OCI-LY7 (cell line): ENCODE results near the gene PEX1.

Experiments
- EZH2phosphoT487 ChIP-seq: fragments of 200-600 bp; sonication (generic); IDR thresholded peaks from 2 replicates; pipeline ENCODE4 v1.6.1; 2018; ENCODE audit warnings: low read depth, borderline replicate concordance, mild to moderate bottlenecking, mixed run types, antibody characterized with exemption, low read length, moderate library complexity, mixed read lengths
- TF ChIP-seq, protein P1 (sequence below): fragments of 200-600 bp; sonication (generic); conservative IDR thresholded peaks from 2 replicates; pipeline ENCODE4 v1.5.1; 2014; ENCODE audit warnings: mild to moderate bottlenecking, antibody characterized with exemption, low read length, moderate library complexity, mixed read lengths

DNA sequence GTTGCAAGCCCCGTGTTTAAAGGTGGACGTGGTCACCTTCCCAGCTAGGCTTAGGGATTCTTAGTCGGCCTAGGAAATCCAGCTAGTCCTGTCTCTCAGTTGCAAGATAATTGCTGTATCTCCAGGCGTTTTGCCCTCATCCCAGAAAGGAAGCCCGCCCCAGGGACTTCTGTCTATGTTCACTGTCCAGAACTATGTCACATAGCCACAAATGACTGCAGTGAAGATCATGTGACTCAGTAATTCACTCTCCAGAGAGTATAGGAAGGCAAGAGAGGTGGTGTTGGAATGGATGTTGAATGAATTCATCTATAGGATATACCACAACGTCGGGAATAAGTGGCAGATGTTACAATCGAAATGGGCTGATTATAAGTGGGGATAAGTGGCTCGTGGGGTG is 50.2 kb downstream of the PEX1 start:
- TF ChIP-seq, protein P1, sequence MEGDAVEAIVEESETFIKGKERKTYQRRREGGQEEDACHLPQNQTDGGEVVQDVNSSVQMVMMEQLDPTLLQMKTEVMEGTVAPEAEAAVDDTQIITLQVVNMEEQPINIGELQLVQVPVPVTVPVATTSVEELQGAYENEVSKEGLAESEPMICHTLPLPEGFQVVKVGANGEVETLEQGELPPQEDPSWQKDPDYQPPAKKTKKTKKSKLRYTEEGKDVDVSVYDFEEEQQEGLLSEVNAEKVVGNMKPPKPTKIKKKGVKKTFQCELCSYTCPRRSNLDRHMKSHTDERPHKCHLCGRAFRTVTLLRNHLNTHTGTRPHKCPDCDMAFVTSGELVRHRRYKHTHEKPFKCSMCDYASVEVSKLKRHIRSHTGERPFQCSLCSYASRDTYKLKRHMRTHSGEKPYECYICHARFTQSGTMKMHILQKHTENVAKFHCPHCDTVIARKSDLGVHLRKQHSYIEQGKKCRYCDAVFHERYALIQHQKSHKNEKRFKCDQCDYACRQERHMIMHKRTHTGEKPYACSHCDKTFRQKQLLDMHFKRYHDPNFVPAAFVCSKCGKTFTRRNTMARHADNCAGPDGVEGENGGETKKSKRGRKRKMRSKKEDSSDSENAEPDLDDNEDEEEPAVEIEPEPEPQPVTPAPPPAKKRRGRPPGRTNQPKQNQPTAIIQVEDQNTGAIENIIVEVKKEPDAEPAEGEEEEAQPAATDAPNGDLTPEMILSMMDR: no peak
- TF ChIP-seq EZH2phosphoT487: no peak
